ENCODE data around the gene CDH2.
"Not testable (repeated sequence)": the region's sequence is repeated elsewhere in the genome, so short reads cannot be mapped to it uniquely, and the experiment has no call there.

- TF ChIP-seq POLR2AphosphoS5 (IDR thresholded peaks at IDR 0.05; ENCODE audit: low read depth); CTCF (conservative IDR thresholded peaks at IDR 0.05; ENCODE audit: low read depth in 2 of 2): not testable (repeated sequence)
Observed at GRCh38 chr18:27906189-27906588, 270.7 kb downstream of the CDH2 start.
